HCT116 (cell line): ENCODE measurements around the gene R3HDML. TPM values are rescaled to one million over a fixed set of nuclear protein-coding genes. Genes with fewer than 3 reads are reported as not detected.

Experiments
- ATAC-seq: fragments of 200-7000 bp; cut with Tn5 transposase; 2 replicates; pipeline ENCODE4 v1.9.1; 2020; ENCODE audit warnings: mild to moderate bottlenecking, moderate library complexity
- BruUV-seq: library from RNA; stranded (reverse); fragments of 400-500 nt; replicated peaks from 2 replicates; lab custom pipeline; 2021; lab: Mats Ljungman, UMichigan
- CTCF ChIA-PET: fragments of 300-600 bp; sonication (Branson Sonifier 250); formaldehyde crosslinking; loops from one replicate; lab custom pipeline; 2021; ENCODE audit warnings: antibody characterized with exemption; lab: Charles Lee
- POLR2A ChIA-PET: fragments of 300-600, 350-600 bp; sonication (Branson Sonifier 250); formaldehyde crosslinking; loops from one replicate; lab custom pipeline; 2021; ENCODE audit warnings: antibody characterized with exemption; lab: Charles Lee
- RAD21 ChIA-PET, 2 experiments: fragments of 300-600 bp; sonication (Branson Sonifier 250); formaldehyde crosslinking; loops; one replicate each; lab custom pipeline; 2023; ENCODE audit warnings: low total read pairs in 2 of 2; ENCODE audit not compliant: uncharacterized antibody in 2 of 2, unreplicated experiment in 2 of 2, low non-redundant PET in 1 of 2; lab: Charles Lee
- DNase-seq: peaks from one replicate; pipeline ENCODE4 v3.0.0-alpha.2; 2010; ENCODE audit warnings: low read depth, low spot score
- H2AFZ ChIP-seq: fragments of 200-600 bp; shearing (Covaris generic), sonication (generic); 2 replicates; pipeline ENCODE4 v1.6.1; 2017; ENCODE audit warnings: low read depth, mixed run types, mixed read lengths, antibody characterized with exemption, low read length; ENCODE audit not compliant: poor library complexity, severe bottlenecking
- H3K27ac ChIP-seq: 2 replicates; pipeline ENCODE4 v1.5.1; 2012; ENCODE audit warnings: low read depth, low read length
- H3K27me3 ChIP-seq: fragments of 200-600 bp; sonication (generic); 2 replicates; pipeline ENCODE4 v1.6.1; 2016; ENCODE audit warnings: mixed run types, low read length, mixed read lengths; ENCODE audit not compliant: insufficient read depth
- H3K36me3 ChIP-seq, 2 experiments: fragments of 200-500 bp in 1 of 2; fragments of 200-600 bp in 1 of 2; sonication (Bioruptor generic) in 1 of 2; sonication (generic) in 1 of 2; 2 replicates each; pipeline versions ENCODE4 v1.5.1 to v1.6.1; 2014 to 2016; ENCODE audit warnings: low read length in 2 of 2, inconsistent platforms in 1 of 2, mixed read lengths in 1 of 2, mixed run types in 1 of 2; ENCODE audit not compliant: insufficient read depth in 2 of 2, control insufficient read depth in 1 of 2
- H3K4me1 ChIP-seq, 2 experiments: fragments of 200-600 bp in 1 of 2; sonication (generic) in 1 of 2; 2 replicates each; pipeline versions ENCODE4 v1.5.1 to v1.6.1; 2012 to 2017; ENCODE audit warnings: low read length in 2 of 2, inconsistent platforms in 1 of 2, mild to moderate bottlenecking in 1 of 2, mixed read lengths in 1 of 2, mixed run types in 1 of 2, moderate library complexity in 1 of 2; ENCODE audit not compliant: insufficient read depth in 2 of 2, control insufficient read depth in 1 of 2
- H3K4me2 ChIP-seq: fragments of 200-600 bp; sonication (generic); 2 replicates; pipeline ENCODE4 v1.6.1; 2017; ENCODE audit warnings: mixed run types, low read length, mixed read lengths
- H3K4me3 ChIP-seq, 2 experiments: fragments of 200-600 bp in 1 of 2; sonication (generic) in 1 of 2; replicated peaks in 1 of 2; 2 replicates each; pipeline ENCODE4 v1.5.1; 2011 to 2016; ENCODE audit warnings: low read length in 2 of 2, control low read depth in 1 of 2, low read depth in 1 of 2, mild to moderate bottlenecking in 1 of 2, mixed read lengths in 1 of 2, mixed run types in 1 of 2
- H3K79me2 ChIP-seq: fragments of 200-600 bp; sonication (generic); 2 replicates; pipeline ENCODE4 v1.6.1; 2017; ENCODE audit warnings: mild to moderate bottlenecking, mixed run types, low read length, moderate library complexity, mixed read lengths; ENCODE audit not compliant: insufficient read depth
- H3K9ac ChIP-seq: fragments of 200-600 bp; sonication (generic); 2 replicates; pipeline ENCODE4 v1.6.1; 2016; ENCODE audit warnings: low read length, mixed read lengths
- H3K9me2 ChIP-seq: fragments of 200-600 bp; sonication (generic), shearing (Covaris generic); 2 replicates; pipeline ENCODE4 v1.6.1; 2017; ENCODE audit warnings: mixed run types, mild to moderate bottlenecking, moderate library complexity; ENCODE audit not compliant: insufficient read depth
- H3K9me3 ChIP-seq, 2 experiments: fragments of 200-500 bp in 1 of 2; fragments of 200-600 bp in 1 of 2; sonication (Bioruptor generic) in 1 of 2; sonication (generic) in 1 of 2; 2 replicates each; pipeline ENCODE4 v1.6.1; 2014 to 2017; ENCODE audit warnings: low read length in 2 of 2, mixed read lengths in 2 of 2, inconsistent platforms in 1 of 2, low read depth in 1 of 2, mild to moderate bottlenecking in 1 of 2, mixed run types in 1 of 2, moderate library complexity in 1 of 2; ENCODE audit not compliant: control insufficient read depth in 1 of 2, insufficient read depth in 1 of 2
- H4K20me1 ChIP-seq: fragments of 200-600 bp; sonication (generic), shearing (Covaris generic); 2 replicates; pipeline ENCODE4 v1.6.1; 2017; ENCODE audit warnings: mixed run types, mild to moderate bottlenecking, moderate library complexity; ENCODE audit not compliant: insufficient read depth
- CBX3 ChIP-seq: IDR thresholded peaks from 2 replicates; pipeline ENCODE4 v1.6.1; 2012; ENCODE audit warnings: low read depth
- CEBPB ChIP-seq: IDR thresholded peaks from 2 replicates; pipeline ENCODE4 v1.6.1; 2012; ENCODE audit warnings: low read depth
- CTCF ChIP-seq, 3 experiments: fragments of 200-600 bp in 1 of 3; sonication (generic) in 1 of 3; IDR thresholded peaks in 2 of 3; conservative IDR thresholded peaks in 1 of 3; 2 replicates each; pipeline ENCODE4 v1.5.1; 2012 to 2017; ENCODE audit warnings: low read depth in 2 of 3, low read length in 2 of 3, antibody characterized with exemption in 1 of 3, borderline replicate concordance in 1 of 3, control low read depth in 1 of 3, mild to moderate bottlenecking in 1 of 3, mixed read lengths in 1 of 3, mixed run types in 1 of 3, moderate library complexity in 1 of 3; ENCODE audit not compliant: insufficient read depth in 1 of 3
- EGR1 ChIP-seq: IDR thresholded peaks from 2 replicates; pipeline ENCODE4 v1.6.1; 2012; ENCODE audit warnings: low read depth
- ELF1 ChIP-seq: IDR thresholded peaks from 2 replicates; pipeline ENCODE4 v1.6.1; 2012; ENCODE audit warnings: low read depth, borderline replicate concordance
- EZH2 ChIP-seq: fragments of 200-600 bp; sonication (generic); IDR thresholded peaks from 2 replicates; pipeline ENCODE4 v1.6.1; 2017; ENCODE audit warnings: antibody characterized with exemption, mixed run types
- EZH2phosphoT487 ChIP-seq: fragments of 200-600 bp; IDR thresholded peaks from 2 replicates; pipeline ENCODE4 v1.6.1; 2018; ENCODE audit warnings: antibody characterized with exemption, borderline replicate concordance
- FOSL1 ChIP-seq: IDR thresholded peaks from 2 replicates; pipeline ENCODE4 v1.6.1; 2012; ENCODE audit warnings: low read depth
- JUND ChIP-seq: IDR thresholded peaks from 2 replicates; pipeline ENCODE4 v1.6.1; 2012
- MAX ChIP-seq: IDR thresholded peaks from 2 replicates; pipeline ENCODE4 v1.6.1; 2012
- POLR2A ChIP-seq: IDR thresholded peaks from 2 replicates; pipeline ENCODE4 v1.7.0; 2011; ENCODE audit warnings: borderline replicate concordance; ENCODE audit not compliant: insufficient read depth, insufficient read length; ENCODE audit errors: extremely low read depth
- POLR2AphosphoS5 ChIP-seq: IDR thresholded peaks from 2 replicates; pipeline ENCODE4 v1.6.1; 2011; ENCODE audit warnings: mild to moderate bottlenecking, low read depth, low read length, moderate library complexity
- RAD21 ChIP-seq: IDR thresholded peaks from 2 replicates; pipeline ENCODE4 v1.6.1; 2012; ENCODE audit warnings: low read depth, mild to moderate bottlenecking
- SIN3A ChIP-seq: IDR thresholded peaks from 2 replicates; pipeline ENCODE4 v1.6.1; 2012; ENCODE audit warnings: low read depth
- SP1 ChIP-seq: IDR thresholded peaks from 2 replicates; pipeline ENCODE4 v1.6.1; 2012; ENCODE audit warnings: low read depth
- ZNF274 ChIP-seq: fragments of 200-500 bp; sonication (Bioruptor generic); IDR thresholded peaks from 2 replicates; pipeline ENCODE4 v1.6.1; 2014; ENCODE audit warnings: mild to moderate bottlenecking, low read depth, low read length, inconsistent platforms
- intact Hi-C: fragments of 100-400 bp; cut with micrococcal nuclease; formaldehyde crosslinking; loops from 2 replicates; pipeline ENCODE4 v1.10.0; 2022
- total RNA-seq: library from RNA; stranded (reverse); gene quantifications from one replicate; pipeline ENCODE4 v1.2.1, GENCODE V29; 2021; ENCODE audit not compliant: unreplicated experiment

Gene R3HDML
- total RNA-seq, 1 experiment from 2014 or later: not detected

- no peaks in the 10 kb centered on the region for H4K20me1 ChIP-seq
- H3K79me2 ChIP-seq: peaks cover 14% of the 10 kb centered on the region; the same call in 1 of the 2 replicates
- no peaks in the 10 kb centered on the region for H3K27me3 ChIP-seq
- no TSS peak for BruUV-seq
- ATAC-seq (no peak), DNase-seq (no peak)
- no peak overlapping the region for H2AFZ ChIP-seq
- no peak overlapping the region for H3K4me2 ChIP-seq
- H3K27ac ChIP-seq: no peak overlapping the region
- no peaks in the 10 kb centered on the region for H3K36me3 ChIP-seq
- no peaks in the 10 kb centered on the region for H3K9me3 ChIP-seq
- no peak overlapping the region for H3K4me3 ChIP-seq
- no peak for TF ChIP-seq SIN3A
- intact Hi-C loops: no loop called here
- no peaks in the 10 kb centered on the region for H3K9me2 ChIP-seq
- H3K9ac ChIP-seq: no peak overlapping the region
- ChIA-PET POLR2A (no interaction called here), CTCF (no interaction called here), RAD21 (no interaction called here)
- peaks cover 8 to 13% of the 10 kb centered on the region in 2 experiments; a peak in 3 of 4 replicates for H3K4me1 ChIP-seq
Measured at GRCh38 chr20:44306927-44307326, 29.9 kb upstream of the R3HDML start.

GRCh38 chr20:44309763-44310663, 26.8 kb upstream of the R3HDML start:
- Histone ChIP-seq H3K79me2 (peaks cover 14% of the 10 kb centered on the region; the same call in 1 of the 2 replicates), H3K4me1 (peaks cover 8 to 13% of the 10 kb centered on the region in 2 experiments; a peak in 3 of 4 replicates), H3K4me3 (peak overlapping the region; percentile 93 to 98), H2AFZ (no peak overlapping the region), H3K9me2 (no peaks in the 10 kb centered on the region), H3K27ac (peak overlapping the region; percentile 54; the same call in 1 of the 2 replicates), H4K20me1 (no peaks in the 10 kb centered on the region), H3K9ac (peak overlapping the region; percentile 76), H3K9me3 (no peaks in the 10 kb centered on the region), H3K4me2 (peak overlapping the region; percentile 95), H3K27me3 (no peaks in the 10 kb centered on the region), H3K36me3 (no peaks in the 10 kb centered on the region)
- TSS peak; percentile 71 for BruUV-seq
- ChIA-PET CTCF (interaction anchor here (0.9 to 3.5 kb wide), 5 partner anchors 11 to 94 kb away, joined by 4 to 61 read pairs (median 6); no protein-coding TSS in a partner anchor), RAD21 (interaction anchor here (1.3 to 1.8 kb wide), 2 partner anchors 92 to 93 kb away, joined by 7 to 10 read pairs; no protein-coding TSS in a partner anchor), POLR2A (no interaction called here)
- ATAC-seq: no peak
- intact Hi-C loops: loop anchor here (2.0 to 10.0 kb wide), 2 partner anchors 155 to 193 kb away; no protein-coding TSS in a partner anchor
- no peak for DNase-seq
- TF ChIP-seq EZH2phosphoT487: no peak
- no peak for TF ChIP-seq EZH2
- TF ChIP-seq POLR2AphosphoS5: no peak
- TF ChIP-seq MAX: no peak
- TF ChIP-seq RAD21: no peak
- no peak for TF ChIP-seq CBX3
- no peak for TF ChIP-seq ZNF274
- no peak for TF ChIP-seq POLR2A
- no peak for TF ChIP-seq ELF1
- no peak for TF ChIP-seq EGR1
- no peak for TF ChIP-seq CTCF (IDR thresholded peaks at IDR 0.05 in 2 of 3, conservative IDR thresholded peaks at IDR 0.05 in 1 of 3; ENCODE audit: borderline replicate concordance in 1 of 3, insufficient read depth in 1 of 3, low read depth in 2 of 3, low read length in 2 of 3)
- no peak for TF ChIP-seq FOSL1
- TF ChIP-seq CEBPB: no peak
- TF ChIP-seq JUND: no peak
- no peak for TF ChIP-seq SP1
